GM21515 (cell line): ENCODE data around the gene RDH13.

Experiments
- ATAC-seq: cut with Tn5 transposase; IDR thresholded peaks from one replicate; pipeline ENCODE4 v1.9.1; 2021; ENCODE audit not compliant: unreplicated experiment

The RDH13 gene

DNA sequence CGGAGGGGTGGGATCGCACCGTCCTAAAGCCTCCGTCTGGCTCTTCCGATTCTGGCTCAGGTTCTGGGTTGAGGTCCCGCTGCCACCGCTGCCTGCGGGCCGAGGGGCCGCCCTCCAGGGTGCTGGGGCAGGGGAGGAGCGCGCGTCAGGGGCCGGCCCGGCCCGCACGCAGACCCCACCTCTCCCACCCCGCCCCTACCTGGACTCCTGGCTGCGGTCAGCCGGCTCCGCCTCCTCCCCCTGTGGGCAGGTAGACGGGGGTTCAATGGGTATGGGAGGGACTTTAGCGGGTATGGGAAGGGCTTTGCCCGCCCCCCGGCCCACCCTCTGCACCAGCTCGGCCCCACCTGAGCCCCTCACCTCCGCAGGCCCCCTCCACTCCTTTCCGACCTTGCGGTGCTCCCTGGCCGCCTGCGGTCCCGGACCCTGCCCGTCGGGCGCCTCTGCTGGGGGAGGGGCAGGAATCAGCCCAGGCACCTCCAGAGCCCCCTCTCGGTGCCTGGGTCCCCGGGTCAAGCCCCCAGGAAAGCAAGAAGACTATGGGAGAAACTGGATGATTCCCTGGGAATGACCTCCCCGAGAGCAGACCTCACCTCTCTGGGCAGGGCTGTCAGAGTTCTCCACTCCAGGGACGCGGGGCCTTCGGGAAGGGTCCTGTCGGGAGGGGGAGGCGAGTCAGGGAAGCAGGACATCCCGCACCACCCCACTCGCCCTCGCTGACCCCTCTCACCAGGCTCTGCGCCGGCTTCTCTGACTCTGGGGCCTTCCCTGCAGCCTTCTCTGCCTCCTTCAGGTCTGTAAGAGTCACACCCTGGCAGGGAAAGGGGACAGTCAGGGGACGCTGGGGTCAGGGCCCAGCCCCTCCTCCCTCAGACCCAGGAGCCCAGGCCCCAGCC lies 29.7 kb upstream of the RDH13 start:
- ATAC-seq = no peak

DNA sequence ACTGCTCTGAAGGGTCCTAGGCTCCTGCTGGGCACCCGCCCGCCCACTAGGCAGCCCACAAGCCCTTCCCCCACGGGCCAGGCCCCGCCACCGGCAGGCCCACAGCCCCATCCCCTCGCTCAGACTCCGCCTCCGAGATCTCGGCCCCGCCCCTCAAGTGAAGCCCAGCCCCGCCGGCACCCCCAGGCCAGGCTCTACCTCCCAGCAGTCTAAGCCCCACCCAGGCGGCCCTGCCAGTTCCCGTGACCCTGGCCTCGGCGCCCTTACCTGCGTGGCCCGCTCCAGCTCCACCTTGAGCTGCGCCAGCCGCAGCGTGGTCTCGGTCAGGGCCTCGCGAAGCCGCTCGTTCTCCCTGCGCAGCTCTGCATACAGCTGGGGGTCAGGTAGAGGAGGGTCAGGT lies 29.0 kb upstream of the RDH13 start:
- ATAC-seq = no peak

DNA sequence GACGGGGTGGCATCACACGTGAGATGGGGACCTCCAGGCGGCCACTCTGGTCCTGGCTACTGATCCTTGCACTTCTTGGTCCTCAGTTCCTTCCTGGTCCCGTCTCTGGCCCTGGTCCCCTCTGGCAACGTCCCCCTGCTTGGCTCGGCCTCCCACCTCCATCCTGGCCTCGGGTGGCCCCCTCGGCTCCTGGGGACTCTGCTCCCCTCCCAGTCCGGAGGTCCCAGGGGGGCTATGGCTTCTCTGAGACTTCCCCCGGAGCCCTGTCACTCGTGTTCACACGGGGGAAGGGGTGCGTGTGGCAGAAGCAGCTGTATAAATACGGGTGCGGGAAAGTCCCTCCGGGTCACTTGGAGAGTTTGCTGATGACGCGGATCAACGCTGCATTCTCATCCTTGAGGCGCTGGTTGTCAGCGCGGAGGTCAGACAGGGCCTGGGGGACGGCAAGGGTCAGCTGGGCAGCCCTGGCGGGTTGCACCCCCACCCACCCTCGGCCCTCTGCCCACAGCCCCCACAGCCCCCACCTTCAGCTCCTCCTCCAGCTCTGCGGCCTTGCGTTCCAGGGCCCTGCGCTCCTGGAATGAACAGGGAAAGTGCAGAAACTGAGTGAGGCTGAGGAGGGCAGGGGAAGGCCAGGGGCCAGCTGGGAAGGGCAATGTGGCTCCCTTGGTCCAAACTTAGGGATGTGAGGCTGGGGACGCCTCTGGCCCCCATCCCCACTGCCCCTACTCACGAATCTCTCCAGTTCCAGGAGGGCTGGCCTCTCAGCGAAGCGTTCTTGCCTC lies 28.4 kb upstream of the RDH13 start:
- ATAC-seq = no peak

DNA sequence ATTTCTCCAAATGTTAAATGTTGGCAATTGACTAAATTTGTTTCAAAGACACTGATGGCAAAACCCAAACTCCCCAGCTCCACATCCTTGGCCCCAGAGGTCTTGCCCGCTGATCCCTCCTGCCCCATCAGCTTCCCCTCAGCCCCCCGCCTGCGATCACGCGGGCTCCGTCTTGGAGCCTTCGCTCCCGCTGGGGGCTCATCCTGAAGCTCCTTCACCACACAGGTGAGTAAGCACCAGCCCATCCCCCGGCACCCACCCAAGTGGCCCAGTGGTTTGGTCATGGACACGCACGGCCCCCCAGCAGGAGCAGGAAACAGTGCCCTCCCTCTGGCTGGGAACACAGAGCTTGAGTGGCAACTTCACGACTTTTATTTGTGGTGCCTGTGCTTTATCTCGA lies 27.6 kb upstream of the RDH13 start:
- ATAC-seq = no peak

DNA sequence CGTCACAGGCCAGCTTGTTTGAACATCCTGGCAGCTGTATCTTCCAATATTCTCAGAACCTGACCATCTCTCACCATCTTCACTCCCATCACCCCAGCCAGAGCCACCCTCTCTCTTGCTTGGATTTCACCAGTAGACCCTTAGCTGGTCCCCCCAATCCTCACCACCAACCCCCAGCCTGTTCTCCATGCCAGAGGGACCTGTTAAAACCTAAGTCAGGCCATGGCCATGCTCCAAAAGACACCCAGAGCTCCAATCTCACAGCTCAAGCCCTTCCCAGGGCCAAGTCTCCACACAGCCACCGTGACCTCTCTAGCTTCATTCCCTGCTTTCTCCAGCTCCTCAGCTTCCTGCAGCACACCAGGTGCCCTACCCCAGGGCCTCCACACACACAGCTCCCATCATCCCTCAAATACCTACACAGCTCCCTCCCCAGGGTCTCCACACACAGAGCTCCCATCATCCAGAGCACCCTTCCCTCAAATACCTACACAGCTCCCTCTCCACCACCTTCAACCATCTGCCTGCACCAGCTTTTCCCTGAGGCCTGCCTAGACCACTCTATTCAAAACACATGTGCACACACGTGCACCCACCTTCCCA lies 26.5 kb upstream of the RDH13 start:
- no peak for ATAC-seq

DNA sequence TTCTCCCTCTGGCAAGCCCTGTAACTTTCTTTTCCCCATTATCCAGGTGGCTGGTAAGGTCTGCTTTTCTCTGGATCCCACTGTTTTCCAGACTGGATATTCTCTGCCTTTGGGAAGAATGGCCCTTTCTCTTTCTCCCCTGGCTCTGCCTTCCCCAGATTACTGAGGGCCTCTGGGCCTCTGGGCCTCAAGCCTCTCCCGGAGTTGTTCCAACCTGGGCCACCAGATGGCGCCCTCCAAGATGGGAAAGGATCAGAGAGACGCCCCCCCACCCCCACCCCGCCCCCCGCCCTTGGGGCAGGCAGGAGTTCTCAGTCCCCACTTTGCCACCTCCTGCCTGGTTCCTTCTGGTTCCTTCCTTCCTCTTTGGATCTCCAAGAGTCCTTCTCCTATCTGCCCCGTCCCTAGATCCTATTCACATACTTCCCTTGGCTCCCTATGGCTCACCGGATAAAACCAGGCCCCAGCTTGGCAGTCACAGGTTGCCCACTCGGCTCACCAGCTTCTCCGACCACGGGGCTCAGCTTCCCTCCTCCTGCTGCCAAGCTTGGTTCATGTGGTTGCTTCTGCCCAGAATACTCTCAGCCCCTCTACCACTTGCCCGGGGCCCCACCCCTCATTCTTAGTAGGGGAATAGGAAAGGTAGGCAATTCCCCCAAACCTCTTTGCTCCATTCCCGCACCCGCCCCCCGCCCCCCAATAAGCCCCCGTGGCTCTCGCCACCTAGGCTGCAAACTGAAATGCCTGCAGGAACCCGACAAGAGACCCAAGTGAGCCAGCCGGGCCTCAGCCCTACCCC lies 25.8 kb upstream of the RDH13 start:
- ATAC-seq = no peak

DNA sequence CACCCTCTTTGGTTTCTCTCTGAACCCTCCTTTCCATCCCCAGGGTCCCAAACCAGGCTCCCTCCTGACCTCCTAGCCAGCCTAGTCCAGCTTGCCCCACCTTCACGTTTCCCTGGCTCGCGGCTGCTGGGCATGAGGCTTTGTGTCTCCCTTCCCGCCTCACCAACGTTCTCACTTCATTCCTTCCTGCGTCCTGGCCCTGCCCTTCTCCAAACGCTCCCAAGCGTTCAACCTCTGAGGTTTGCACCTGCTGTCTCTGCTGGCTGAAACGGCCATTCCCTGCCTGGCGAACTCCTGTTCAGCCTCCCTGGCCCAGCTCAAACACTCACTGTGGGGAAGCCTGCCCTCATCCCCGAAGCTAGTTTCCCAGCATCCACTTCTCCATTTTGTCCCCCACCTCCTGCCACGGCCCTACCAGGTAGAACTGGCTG lies 25.1 kb upstream of the RDH13 start:
- ATAC-seq = no peak

DNA sequence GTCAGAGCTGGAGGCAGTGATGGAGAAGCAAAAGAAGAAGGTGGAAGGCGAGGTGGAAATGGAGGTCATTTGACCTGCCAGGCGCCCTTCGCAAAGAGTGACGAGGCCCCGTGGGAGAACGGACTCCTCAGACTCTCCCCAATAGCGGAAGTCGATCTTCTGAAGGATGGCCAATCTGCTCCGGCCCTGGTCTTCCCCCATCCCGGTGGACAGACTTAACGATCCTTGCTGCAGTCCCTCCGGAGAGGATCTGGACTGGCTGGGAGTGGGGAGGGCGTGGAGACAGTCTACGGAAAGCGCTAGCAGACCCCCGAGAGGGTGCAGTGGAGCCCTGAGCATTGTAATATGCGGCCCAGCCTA lies 24.6 kb upstream of the RDH13 start:
- ATAC-seq = no peak

DNA sequence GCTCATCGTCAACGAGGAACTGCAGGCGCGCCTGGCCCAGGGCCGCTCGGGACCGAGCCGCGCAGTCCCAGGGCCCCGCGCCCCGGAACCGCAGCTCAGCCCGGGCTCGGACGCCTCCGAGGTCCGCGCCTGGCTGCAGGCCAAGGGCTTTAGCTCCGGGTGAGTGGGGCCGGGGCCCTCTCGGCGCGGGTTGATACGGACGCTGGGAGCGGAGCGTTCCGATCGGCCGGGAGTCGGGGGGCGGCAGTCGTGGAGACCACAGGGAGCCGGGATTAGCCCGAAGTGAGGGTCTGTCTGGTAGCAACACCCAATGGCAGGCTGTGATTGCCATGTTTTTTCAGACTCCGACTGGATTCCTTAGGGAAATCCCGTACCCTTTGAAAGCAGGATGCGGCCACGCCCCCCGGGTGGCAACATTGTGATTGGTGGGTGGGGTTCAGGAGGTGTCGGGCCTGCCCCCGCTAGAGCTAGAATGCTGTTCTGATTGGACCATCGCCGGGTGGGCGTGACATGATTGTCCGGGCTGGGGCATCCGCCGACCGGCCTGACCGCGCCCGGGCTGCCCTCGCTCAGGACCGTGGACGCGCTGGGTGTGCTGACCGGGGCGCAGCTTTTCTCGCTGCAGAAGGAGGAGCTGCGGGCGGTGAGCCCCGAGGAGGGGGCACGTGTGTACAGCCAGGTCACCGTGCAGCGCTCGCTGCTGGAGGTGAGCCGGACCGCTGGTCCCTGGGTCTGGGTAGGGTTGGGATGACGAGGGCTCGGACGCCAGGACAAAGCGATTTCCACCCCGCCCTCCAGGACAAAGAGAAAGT lies 24.0 kb upstream of the RDH13 start:
- ATAC-seq = no peak

DNA sequence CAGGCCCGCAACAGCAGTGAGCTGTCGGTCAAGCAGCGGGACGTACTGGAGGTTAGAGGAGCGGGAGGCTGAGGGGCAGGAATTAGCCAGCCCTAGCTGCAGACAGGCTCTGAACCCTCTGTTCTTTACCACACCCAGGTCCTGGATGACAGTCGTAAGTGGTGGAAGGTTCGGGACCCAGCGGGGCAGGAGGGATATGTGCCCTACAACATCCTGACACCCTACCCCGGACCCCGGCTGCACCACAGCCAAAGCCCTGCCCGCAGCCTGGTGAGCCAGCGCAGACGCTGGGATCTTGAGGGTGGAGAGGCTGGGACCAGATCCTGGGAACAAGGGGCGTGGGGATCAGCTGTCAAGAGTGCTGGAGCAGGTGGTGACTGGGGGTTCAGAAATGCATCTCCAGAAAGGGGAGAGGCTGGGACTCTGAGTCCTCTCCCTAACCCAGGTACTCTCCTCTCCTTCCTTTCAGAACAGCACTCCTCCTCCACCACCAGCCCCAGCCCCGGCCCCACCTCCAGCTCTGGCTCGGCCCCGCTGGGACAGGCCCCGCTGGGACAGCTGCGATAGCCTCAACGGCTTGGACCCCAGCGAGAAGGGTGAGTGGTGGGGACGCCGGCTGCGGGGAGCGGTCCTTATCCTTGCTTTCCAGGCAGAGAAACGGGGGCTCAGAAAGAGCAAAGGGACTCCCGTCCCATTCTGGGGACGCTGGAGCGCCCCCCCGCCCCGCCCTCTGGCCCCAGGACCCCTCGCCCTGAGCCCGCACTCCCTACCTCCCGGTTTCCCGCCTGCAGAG lies 23.2 kb upstream of the RDH13 start:
- no peak for ATAC-seq

DNA sequence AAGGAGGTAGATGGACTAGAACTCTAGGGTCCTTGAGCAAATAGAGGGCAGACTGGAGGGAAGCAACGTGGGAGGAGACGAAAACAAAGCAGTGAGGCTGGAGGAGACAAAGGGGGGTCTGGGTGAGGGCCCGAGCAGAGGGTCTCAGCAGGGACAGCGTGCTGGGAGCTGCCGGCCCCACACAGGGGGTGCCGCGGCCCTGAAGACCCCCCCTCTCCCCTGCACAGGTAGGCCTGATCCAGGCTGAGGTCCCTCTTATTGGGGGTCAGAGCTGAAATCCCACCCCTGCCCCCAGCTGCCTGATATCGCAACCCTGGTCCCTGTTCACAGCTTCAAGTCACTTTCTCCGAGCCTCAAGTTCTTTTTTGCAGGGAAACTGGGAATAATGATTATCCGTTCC lies 21.5 kb upstream of the RDH13 start:
- no peak for ATAC-seq

DNA sequence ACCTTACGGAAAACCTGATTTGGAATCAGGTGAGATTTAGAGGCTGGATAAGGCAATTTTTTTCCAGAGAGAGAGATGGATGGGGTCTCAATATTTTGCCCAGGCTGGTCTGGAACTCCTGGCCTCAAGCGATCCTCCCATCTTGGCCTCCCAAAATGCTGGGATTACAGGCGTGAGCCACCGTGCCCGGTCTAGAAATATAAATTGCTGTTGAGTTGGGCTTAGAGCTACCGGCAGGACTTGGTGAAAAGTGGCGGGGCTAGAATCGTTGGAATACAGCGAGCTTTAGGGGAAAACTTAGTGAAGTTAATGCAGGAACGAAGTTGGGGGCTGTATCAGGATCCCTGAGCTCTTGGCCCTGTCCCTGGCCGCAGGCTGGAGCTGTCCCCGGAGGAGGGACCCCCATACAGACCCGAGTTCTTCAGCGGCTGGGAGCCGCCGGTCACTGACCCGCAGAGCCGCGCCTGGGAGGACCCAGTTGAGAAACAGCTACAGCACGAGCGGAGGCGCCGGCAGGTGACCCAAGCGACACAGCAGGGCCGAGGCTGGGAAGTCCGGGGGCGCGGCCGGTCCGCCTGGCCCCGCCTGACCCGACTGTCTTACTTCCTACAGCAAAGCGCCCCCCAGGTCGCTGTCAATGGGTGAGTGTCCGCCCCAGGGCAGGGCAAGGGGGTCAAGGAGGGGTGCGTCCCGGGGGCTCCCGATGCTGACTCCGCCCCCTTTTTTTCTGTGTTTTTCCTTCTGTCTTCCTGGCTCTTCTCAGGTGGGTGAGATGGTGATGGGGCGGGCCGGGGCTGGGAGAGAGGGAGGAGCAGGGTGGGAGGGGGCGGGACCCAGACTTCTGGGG lies 20.3 kb upstream of the RDH13 start:
- no peak for ATAC-seq

DNA sequence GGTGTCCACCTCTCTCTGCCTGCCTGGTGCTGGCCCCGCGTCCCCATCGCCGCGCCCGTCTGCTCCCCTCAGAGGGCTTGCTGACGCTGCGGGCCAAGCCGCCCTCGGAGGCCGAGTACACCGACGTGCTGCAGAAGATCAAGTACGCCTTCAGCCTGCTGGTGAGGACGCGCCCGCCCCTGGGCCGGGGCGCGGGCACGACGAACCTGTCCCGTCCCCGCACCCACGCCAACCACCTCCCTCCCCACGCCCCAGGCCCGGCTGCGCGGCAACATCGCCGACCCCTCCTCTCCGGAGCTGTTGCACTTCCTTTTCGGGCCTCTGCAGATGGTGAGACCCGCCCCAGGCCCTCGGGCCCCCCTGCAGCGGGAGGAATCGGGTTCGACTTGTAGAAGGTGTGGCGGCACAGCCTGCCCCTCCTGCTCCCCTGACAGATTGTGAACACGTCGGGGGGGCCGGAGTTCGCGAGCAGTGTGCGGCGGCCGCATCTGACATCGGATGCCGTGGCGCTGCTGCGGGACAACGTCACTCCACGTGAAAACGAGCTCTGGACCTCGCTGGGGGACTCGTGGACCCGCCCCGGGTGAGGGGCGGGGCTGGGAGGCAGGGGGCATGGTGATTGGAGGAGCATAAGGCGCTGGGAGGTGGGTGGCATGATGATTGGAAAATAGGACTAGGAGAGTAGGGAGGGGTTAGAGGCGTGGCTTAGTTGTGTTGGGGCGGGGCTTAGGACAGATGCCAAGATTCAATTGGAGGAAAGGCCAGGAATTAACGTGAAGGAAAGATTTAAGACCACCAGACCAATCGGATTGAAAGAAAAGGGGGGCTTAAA lies 19.3 kb upstream of the RDH13 start:
- ATAC-seq = no peak

DNA sequence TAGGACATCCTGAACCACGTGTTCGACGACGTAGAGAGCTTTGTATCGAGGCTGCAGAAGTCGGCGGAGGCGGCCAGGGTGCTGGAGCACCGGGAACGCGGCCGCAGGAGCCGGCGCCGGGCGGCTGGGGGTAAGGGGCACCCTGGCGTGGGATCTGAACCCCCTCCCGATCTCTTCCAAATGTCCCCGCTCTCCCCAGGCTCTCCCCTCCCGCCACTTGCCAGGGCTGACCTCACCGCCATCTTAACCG lies 18.7 kb upstream of the RDH13 start:
- ATAC-seq = no peak

DNA sequence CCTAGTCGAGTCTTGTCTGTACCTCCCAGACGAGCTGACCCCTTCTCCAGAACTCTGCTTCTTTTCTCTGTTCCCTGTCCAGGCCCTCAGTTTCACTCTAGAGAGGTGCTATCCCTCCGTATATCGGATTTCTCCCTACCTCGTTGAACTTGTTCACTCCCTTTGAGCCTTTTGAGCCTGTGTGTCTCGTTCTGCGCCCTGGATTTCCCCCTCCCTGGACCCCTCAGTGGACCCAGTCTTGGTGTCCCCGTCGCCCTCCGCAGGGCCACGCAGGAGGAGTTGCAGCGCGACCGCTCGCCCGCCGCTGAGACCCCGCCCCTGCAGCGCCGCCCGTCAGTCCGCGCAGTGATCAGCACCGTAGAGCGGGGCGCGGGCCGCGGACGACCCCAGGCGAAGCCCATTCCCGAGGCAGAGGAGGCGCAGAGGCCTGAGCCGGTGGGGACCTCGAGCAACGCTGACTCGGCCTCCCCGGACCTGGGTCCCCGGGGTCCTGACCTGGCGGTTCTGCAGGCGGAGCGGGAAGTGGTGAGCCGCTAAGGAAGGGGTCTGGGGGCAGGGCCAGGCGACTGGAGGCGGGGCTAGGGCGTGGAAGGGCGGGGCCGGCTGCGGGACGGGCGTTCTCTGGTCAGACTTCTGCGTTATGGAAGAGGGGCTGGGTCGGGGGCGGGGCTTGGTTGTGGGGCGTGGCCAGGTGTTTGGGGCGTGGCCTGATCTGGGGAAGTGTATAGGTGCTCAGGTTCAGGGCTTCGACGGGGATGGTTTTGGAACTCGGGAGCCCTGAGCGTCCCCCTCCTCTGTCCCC lies 18.2 kb upstream of the RDH13 start:
- ATAC-seq = no peak

DNA sequence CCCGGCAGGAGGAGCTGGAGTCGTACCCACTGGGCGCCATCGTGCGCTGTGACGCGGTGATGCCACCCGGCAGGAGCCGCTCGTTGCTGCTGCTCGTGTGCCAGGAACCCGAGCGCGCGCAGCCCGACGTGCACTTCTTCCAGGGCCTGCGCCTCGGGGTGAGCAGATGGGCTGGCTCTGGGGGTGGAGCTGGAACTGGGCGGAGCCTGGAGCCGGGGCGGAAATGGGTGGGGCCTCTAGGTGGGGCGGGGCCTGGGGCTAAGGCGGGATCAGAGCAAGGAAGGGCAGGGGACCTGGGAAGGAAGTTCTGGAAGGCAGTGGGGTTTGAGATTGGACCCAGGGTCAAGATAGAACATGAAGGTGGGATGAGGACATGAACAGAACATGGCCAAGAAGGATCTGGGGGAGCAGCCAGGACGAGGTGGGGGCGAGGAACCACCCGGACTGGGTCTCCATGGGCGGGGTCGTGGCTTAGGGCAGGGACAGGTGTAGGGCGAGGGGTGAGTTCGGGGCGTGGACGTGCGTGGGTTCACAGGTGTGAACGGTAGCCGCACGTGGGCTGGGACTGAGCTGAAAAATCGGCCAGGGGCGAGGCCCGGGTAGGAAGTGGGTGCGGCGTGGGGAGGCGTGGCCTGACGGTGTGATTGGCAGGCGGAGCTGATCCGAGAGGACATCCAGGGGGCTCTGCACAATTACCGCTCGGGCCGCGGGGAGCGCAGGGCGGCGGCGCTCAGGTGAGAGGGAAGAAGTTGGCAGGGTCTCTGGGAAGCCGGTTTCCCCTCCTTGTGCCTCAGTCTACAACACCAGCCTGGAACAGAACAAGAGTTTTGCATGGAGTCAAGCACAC lies 17.4 kb upstream of the RDH13 start:
- ATAC-seq = no peak
